GM10248 (cell line): ENCODE results near the gene SERGEF.

Source experiments
- CTCF ChIA-PET: fragments of 300-600 bp; sonication (Branson Sonifier 250); formaldehyde crosslinking; extraction: SDS; loops from one replicate; lab custom pipeline; 2021; ENCODE audit warnings: antibody characterized with exemption; lab: Yijun Ruan, JAX
- POLR2A ChIA-PET: fragments of 350-650 bp; sonication (Branson Sonifier 250); formaldehyde crosslinking; extraction: SDS; loops from one replicate; lab custom pipeline; 2020; ENCODE audit warnings: antibody characterized with exemption; lab: Yijun Ruan, JAX
- DNase-seq: peaks from one replicate; pipeline ENCODE4 v3.0.0; 2012; ENCODE audit errors: extremely low spot score
- CTCF ChIP-seq: IDR thresholded peaks from 2 replicates; pipeline ENCODE4 v1.5.1; 2012; ENCODE audit warnings: mild to moderate bottlenecking, low read depth; ENCODE audit errors: extremely low read depth, missing control alignments, control extremely low read depth

Gene SERGEF

GRCh38 chr11:17892409-17892808 is 120.4 kb downstream of the SERGEF start:
- TF ChIP-seq CTCF = no peak
- ChIA-PET POLR2A (no interaction called here), CTCF (interaction anchor here (1.1 to 1.2 kb wide), 2 partner anchors 13 to 65 kb away, joined by 3 to 4 read pairs; no protein-coding TSS in a partner anchor)
- DNase-seq = no peak

GRCh38 chr11:17890325-17890724 is 122.5 kb downstream of the SERGEF start:
- ChIA-PET POLR2A (no interaction called here), CTCF (interaction anchor here (1.0 to 1.6 kb wide), 3 partner anchors 16 to 87 kb away, joined by 3 to 6 read pairs (median 4); no protein-coding TSS in a partner anchor)
- no peak for DNase-seq
- TF ChIP-seq CTCF = no peak

- no peak for DNase-seq
- ChIA-PET POLR2A (no interaction called here), CTCF (interaction anchor here (3.5 kb wide), 1 partner anchor 23 kb away, joined by 13 read pairs; no protein-coding TSS in a partner anchor)
- no peak for TF ChIP-seq CTCF
These were observed 125.1 kb downstream of the SERGEF start for GRCh38 chr11:17887779-17888178.

GRCh38 chr11:17883946-17884345 is 128.9 kb downstream of the SERGEF start:
- no peak for TF ChIP-seq CTCF
- POLR2A ChIA-PET = interaction anchor here (0.6 kb wide), 1 partner anchor 1057 kb away, joined by 6 read pairs; no protein-coding TSS in a partner anchor
- DNase-seq = no peak
- CTCF ChIA-PET = interaction anchor here (1.0 to 1.2 kb wide), 4 partner anchors 9 to 111 kb away, joined by 3 read pairs; no protein-coding TSS in a partner anchor

GRCh38 chr11:17883057-17883456 is 129.8 kb downstream of the SERGEF start:
- TF ChIP-seq CTCF = no peak
- ChIA-PET POLR2A (no interaction called here), CTCF (interaction anchor here (1.0 to 1.2 kb wide), 2 partner anchors 9 to 23 kb away, joined by 3 read pairs; no protein-coding TSS in a partner anchor)
- DNase-seq = no peak

GRCh38 chr11:17878743-17879142 is 134.1 kb downstream of the SERGEF start:
- no peak for DNase-seq
- no peak for TF ChIP-seq CTCF
- ChIA-PET CTCF (interaction anchor here (0.6 to 2.4 kb wide), 3 partner anchors 14 to 17 kb away, joined by 3 to 13 read pairs (median 3); no protein-coding TSS in a partner anchor), POLR2A (no interaction called here)
